Midbrain (tissue), 1 donor: ENCODE results near the gene CEP63.

Experiments
- DNase-seq: peaks from one replicate; lab custom pipeline; 2025; lab: John Stamatoyannopoulos, UW

Gene CEP63

GRCh38 chr3:134468519-134468918 is 17.3 kb upstream of the CEP63 start:
- DNase-seq = no peak

- DNase-seq = no peak
Observed at GRCh38 chr3:134471521-134472193, 14.2 kb upstream of the CEP63 start.

- no peak for DNase-seq
Observed at GRCh38 chr3:134472831-134473230, 13.0 kb upstream of the CEP63 start.

- peak; percentile 89 for DNase-seq
Observed at GRCh38 chr3:134473868-134474546, 11.8 kb upstream of the CEP63 start.

GRCh38 chr3:134474956-134475355 is 10.9 kb upstream of the CEP63 start:
- DNase-seq = no peak

GRCh38 chr3:134476306-134476705 is 9.6 kb upstream of the CEP63 start:
- DNase-seq = no peak

GRCh38 chr3:134477002-134477401 is 8.9 kb upstream of the CEP63 start:
- no peak for DNase-seq

- DNase-seq = no peak
Observed at GRCh38 chr3:134477938-134478337, 7.9 kb upstream of the CEP63 start.

- DNase-seq = no peak
Observed at GRCh38 chr3:134480546-134480945, 5.3 kb upstream of the CEP63 start.

- no peak for DNase-seq
Observed at GRCh38 chr3:134481166-134481565, 4.7 kb upstream of the CEP63 start.

GRCh38 chr3:134482622-134483021 is 3.2 kb upstream of the CEP63 start:
- no peak for DNase-seq

GRCh38 chr3:134483195-134483900 is 2.5 kb upstream of the CEP63 start:
- no peak for DNase-seq

GRCh38 chr3:134485075-134485717 is 661 bp upstream of the CEP63 start:
- no peak for DNase-seq

GRCh38 chr3:134486577-134487041 is 752 bp downstream of the CEP63 start:
- DNase-seq = no peak

GRCh38 chr3:134487406-134487805 is 1.5 kb downstream of the CEP63 start:
- no peak for DNase-seq

- no peak for DNase-seq
Observed at GRCh38 chr3:134494495-134494894, 8.6 kb downstream of the CEP63 start.

GRCh38 chr3:134495980-134496379 is 10.1 kb downstream of the CEP63 start:
- no peak for DNase-seq

GRCh38 chr3:134496471-134497071 is 10.7 kb downstream of the CEP63 start:
- no peak for DNase-seq

GRCh38 chr3:134503266-134503665 is 17.4 kb downstream of the CEP63 start:
- no peak for DNase-seq

GRCh38 chr3:134504132-134504531 is 18.3 kb downstream of the CEP63 start:
- DNase-seq = no peak

GRCh38 chr3:134505485-134505884 is 19.6 kb downstream of the CEP63 start:
- DNase-seq = no peak

- DNase-seq = no peak
Observed at GRCh38 chr3:134511500-134511899, 25.6 kb downstream of the CEP63 start.
